Activated CD8-positive, alpha-beta T cell treated with anti-CD3 and anti-CD28 coated beads for 36 hours (primary cell): ENCODE data around the gene IMP4. TPM values are rescaled to one million over a fixed set of nuclear protein-coding genes. Genes with fewer than 3 reads are reported as not detected.

ENCODE experiments used
- ATAC-seq: fragments of 200-7000 bp; cut with Tn5 transposase; one replicate; pipeline ENCODE4 v1.10.0; 2021; ENCODE audit warnings: mild to moderate bottlenecking, moderate library complexity
- CTCF ChIA-PET: fragments of 350-600 bp; sonication (Branson Sonifier 250); formaldehyde crosslinking; loops from one replicate; lab custom pipeline; 2021; ENCODE audit warnings: antibody characterized with exemption; lab: Charles Lee
- POLR2A ChIA-PET: fragments of 350-600 bp; sonication (Branson Sonifier 250); formaldehyde crosslinking; loops from one replicate; lab custom pipeline; 2021; ENCODE audit warnings: antibody characterized with exemption; lab: Charles Lee
- DNase-seq: peaks from one replicate; pipeline ENCODE4 v3.0.0-alpha.2; 2020
- H3K27ac Mint-ChIP-seq: one replicate; pipeline ENCODE4 v1.8.0; 2021; ENCODE audit warnings: mild to moderate bottlenecking, mixed read lengths
- H3K27me3 Mint-ChIP-seq: one replicate; pipeline ENCODE4 v1.8.0; 2021; ENCODE audit warnings: mixed read lengths
- H3K36me3 Mint-ChIP-seq: one replicate; pipeline ENCODE4 v1.8.0; 2021; ENCODE audit warnings: low read depth, mixed read lengths
- H3K4me1 Mint-ChIP-seq: one replicate; pipeline ENCODE4 v1.8.0; 2021; ENCODE audit warnings: low read depth, mixed read lengths
- H3K4me3 Mint-ChIP-seq: one replicate; pipeline ENCODE4 v1.8.0; 2021; ENCODE audit warnings: mild to moderate bottlenecking, moderate library complexity, mixed read lengths
- H3K9me3 Mint-ChIP-seq: one replicate; pipeline ENCODE4 v1.8.0; 2021; ENCODE audit warnings: mixed read lengths
- CTCF ChIP-seq: fragments of 200-600 bp; IDR thresholded peaks from one replicate; pipeline ENCODE4 v1.8.0; 2022; ENCODE audit warnings: antibody characterized with exemption, mild to moderate bottlenecking
- intact Hi-C: fragments of 100-400 bp; cut with micrococcal nuclease; formaldehyde crosslinking; loops from one replicate; pipeline ENCODE4 v1.10.0; 2022
- total RNA-seq, 2 experiments: library from RNA; stranded (reverse); gene quantifications; one replicate each; pipeline ENCODE4 v1.2.3, GENCODE V29; 2021

IMP4 gene
- total RNA-seq, 2 experiments from 2014 or later = 160 to 163 TPM

- no peaks in the 10 kb centered on the region for H3K4me1 Mint-ChIP-seq
- H3K27me3 Mint-ChIP-seq = peaks cover 2% of the 10 kb centered on the region
- intact Hi-C loops = no loop called here
- DNase-seq (no peak), ATAC-seq (no peak)
- H3K27ac Mint-ChIP-seq = no peak overlapping the region
- H3K36me3 Mint-ChIP-seq = no peaks in the 10 kb centered on the region
- CTCF ChIA-PET = no interaction called here
- H3K4me3 Mint-ChIP-seq = no peak overlapping the region
- TF ChIP-seq CTCF = no peak
- POLR2A ChIA-PET = no interaction called here
- no peaks in the 10 kb centered on the region for H3K9me3 Mint-ChIP-seq
These were observed 28.3 kb upstream of the IMP4 start for GRCh38 chr2:130314377-130314776.

GRCh38 chr2:130316596-130316995, 26.1 kb upstream of the IMP4 start:
- ChIA-PET CTCF (interaction anchor here (0.6 to 2.5 kb wide), 3 partner anchors 11 to 1005 kb away, joined by 3 to 9 read pairs (median 3); no protein-coding TSS in a partner anchor), POLR2A (no interaction called here)
- intact Hi-C loops = no loop called here
- Mint-ChIP-seq H3K4me1 (no peaks in the 10 kb centered on the region), H3K4me3 (no peak overlapping the region), H3K27ac (no peak overlapping the region), H3K27me3 (peaks cover 8% of the 10 kb centered on the region), H3K36me3 (no peaks in the 10 kb centered on the region), H3K9me3 (no peaks in the 10 kb centered on the region)
- TF ChIP-seq CTCF = no peak
- ATAC-seq = no peak
- DNase-seq = no peak

- CTCF ChIA-PET = interaction anchor here (1.1 kb wide), 1 partner anchor 14 kb away, joined by 3 read pairs; no protein-coding TSS in a partner anchor
- intact Hi-C loops = no loop called here
These were observed 23.8 kb upstream of the IMP4 start for GRCh38 chr2:130318906-130319305.

GRCh38 chr2:130319536-130319935, 23.2 kb upstream of the IMP4 start:
- Mint-ChIP-seq H3K4me1 (no peaks in the 10 kb centered on the region), H3K36me3 (no peaks in the 10 kb centered on the region), H3K9me3 (no peaks in the 10 kb centered on the region), H3K27me3 (peaks cover 18% of the 10 kb centered on the region), H3K27ac (no peak overlapping the region), H3K4me3 (no peak overlapping the region)
- CTCF ChIA-PET = interaction anchor here (1.1 kb wide), 1 partner anchor 13 kb away, joined by 3 read pairs; no protein-coding TSS in a partner anchor
- no peak for ATAC-seq
- no peak for TF ChIP-seq CTCF
- DNase-seq = no peak
- intact Hi-C loops = no loop called here
- POLR2A ChIA-PET = no interaction called here

More at GRCh38 chr2:130318906-130319305, 23.8 kb upstream of the IMP4 start:
- no peaks in the 10 kb centered on the region for H3K36me3 Mint-ChIP-seq
- DNase-seq (no peak), ATAC-seq (no peak)
- no peak for TF ChIP-seq CTCF
- H3K27ac Mint-ChIP-seq = no peak overlapping the region
- H3K4me1 Mint-ChIP-seq = no peaks in the 10 kb centered on the region
- no peak overlapping the region for H3K4me3 Mint-ChIP-seq
- no peaks in the 10 kb centered on the region for H3K9me3 Mint-ChIP-seq
- POLR2A ChIA-PET = no interaction called here
- peaks cover 16% of the 10 kb centered on the region for H3K27me3 Mint-ChIP-seq

- intact Hi-C loops = no loop called here
- no peaks in the 10 kb centered on the region for H3K9me3 Mint-ChIP-seq
- ChIA-PET POLR2A (no interaction called here), CTCF (no interaction called here)
- DNase-seq = no peak
- ATAC-seq = no peak
- peaks cover 6% of the 10 kb centered on the region for H3K4me1 Mint-ChIP-seq
- no peaks in the 10 kb centered on the region for H3K36me3 Mint-ChIP-seq
- H3K27ac Mint-ChIP-seq = no peak overlapping the region
- peaks cover 41% of the 10 kb centered on the region for H3K27me3 Mint-ChIP-seq
- TF ChIP-seq CTCF = no peak
- no peak overlapping the region for H3K4me3 Mint-ChIP-seq
These were observed 14.8 kb upstream of the IMP4 start for GRCh38 chr2:130327703-130328527.
